Gastrocnemius medialis (tissue), 4 donors: ENCODE measurements around the gene C1GALT1. TPM values are rescaled to one million over a fixed set of nuclear protein-coding genes. Genes with fewer than 3 reads are reported as not detected.

Experiments used
- ATAC-seq, 2 donors: fragments of 150-250 bp; one replicate each; pipeline ENCODE4 v1.9.1; 2016
- DNase-seq, 2 donors: peaks; one replicate each; pipeline ENCODE4 v3.0.0-alpha.2; 2019
- H3K27ac ChIP-seq, 4 donors: fragments of 200-600 bp; sonication (generic); 1 replicate in 1 of 4; 2 replicates in 3 of 4; pipeline ENCODE4 v1.5.1; 2016 to 2018; ENCODE audit warnings: mild to moderate bottlenecking in 2 of 4, moderate library complexity in 1 of 4
- H3K27me3 ChIP-seq, 3 donors: fragments of 200-600 bp; sonication (generic) in 2 of 3; 1 replicate in 1 of 3; 2 replicates in 2 of 3; pipeline versions ENCODE4 v1.5.1 to v1.6.0; 2016 to 2019; ENCODE audit warnings: mild to moderate bottlenecking in 1 of 3, moderate library complexity in 1 of 3
- H3K36me3 ChIP-seq, 2 donors: fragments of 200-600 bp; sonication (generic) in 1 of 2; one replicate each; pipeline ENCODE4 v1.5.1; 2017 to 2018
- H3K4me1 ChIP-seq, 2 donors: fragments of 200-600 bp; sonication (generic) in 1 of 2; one replicate each; pipeline ENCODE4 v1.5.1; 2016 to 2017; ENCODE audit warnings: mild to moderate bottlenecking in 2 of 2
- H3K4me3 ChIP-seq, 4 donors: fragments of 200-600 bp; sonication (generic) in 3 of 4; 1 replicate in 1 of 4; 2 replicates in 3 of 4; pipeline ENCODE4 v1.5.1; 2016 to 2019; ENCODE audit warnings: mild to moderate bottlenecking in 2 of 4
- H3K9me3 ChIP-seq, 3 donors: fragments of 200-600 bp; sonication (generic) in 2 of 3; 1 replicate in 1 of 3; 2 replicates in 2 of 3; pipeline ENCODE4 v1.5.1; 2016 to 2019
- POLR2A ChIP-seq, 2 donors: fragments of 450-650 bp; IDR thresholded peaks; one replicate each; pipeline ENCODE4 v1.6.1; 2017; ENCODE audit warnings: antibody characterized with exemption in 2 of 2, mild to moderate bottlenecking in 2 of 2, moderate library complexity in 2 of 2
- in situ Hi-C, 4 donors: fragments of 200-750 bp; cut with MboI; loops; one replicate each; pipeline versions ENCODE4 v1.15.0 to v1.8.0; 2017; ENCODE audit warnings: low sequenced_read_pairs in 4 of 4
- intact Hi-C: fragments of 100-400 bp; cut with DNase I; formaldehyde crosslinking; loops from one replicate; pipeline ENCODE4 v1.15.1; 2023; ENCODE audit warnings: low total_unique reads
- total RNA-seq, 4 donors: library from RNA; depleted of rRNA; stranded (reverse); fragments of >200 nt; gene quantifications; one replicate each; pipeline versions ENCODE4 v1.1.0 to v1.2.3, GENCODE V29; 2016
- TF ChIP-seq, protein P1 (sequence below), 5 experiments: fragments of 450-650 bp in 3 of 5; fragments of 200-600 bp in 2 of 5; sonication (generic) in 2 of 5; IDR thresholded peaks in 4 of 5; conservative IDR thresholded peaks in 1 of 5; 1 replicate in 4 of 5; 2 replicates in 1 of 5; pipeline ENCODE4 v1.5.1; 2016 to 2019; ENCODE audit warnings: antibody characterized with exemption in 5 of 5, mild to moderate bottlenecking in 3 of 5, moderate library complexity in 3 of 5

Gene C1GALT1
- total RNA-seq, 4 donors from 2014 or later, result 16.1 to 40.8 (median 27.5) TPM

GRCh38 chr7:7276161-7276560 is 93.8 kb downstream of the C1GALT1 start:
- DNase-seq, result no peak
- Histone ChIP-seq H3K36me3 (no peaks in the 10 kb centered on the region), H3K4me3 (no peak overlapping the region), H3K27me3 (no peaks in the 10 kb centered on the region), H3K4me1 (no peaks in the 10 kb centered on the region), H3K27ac (no peak overlapping the region), H3K9me3 (no peaks in the 10 kb centered on the region)
- intact Hi-C loops (no loop called here), in situ Hi-C loops (no loop called here)
- no peak for ATAC-seq
- TF ChIP-seq, protein P1, sequence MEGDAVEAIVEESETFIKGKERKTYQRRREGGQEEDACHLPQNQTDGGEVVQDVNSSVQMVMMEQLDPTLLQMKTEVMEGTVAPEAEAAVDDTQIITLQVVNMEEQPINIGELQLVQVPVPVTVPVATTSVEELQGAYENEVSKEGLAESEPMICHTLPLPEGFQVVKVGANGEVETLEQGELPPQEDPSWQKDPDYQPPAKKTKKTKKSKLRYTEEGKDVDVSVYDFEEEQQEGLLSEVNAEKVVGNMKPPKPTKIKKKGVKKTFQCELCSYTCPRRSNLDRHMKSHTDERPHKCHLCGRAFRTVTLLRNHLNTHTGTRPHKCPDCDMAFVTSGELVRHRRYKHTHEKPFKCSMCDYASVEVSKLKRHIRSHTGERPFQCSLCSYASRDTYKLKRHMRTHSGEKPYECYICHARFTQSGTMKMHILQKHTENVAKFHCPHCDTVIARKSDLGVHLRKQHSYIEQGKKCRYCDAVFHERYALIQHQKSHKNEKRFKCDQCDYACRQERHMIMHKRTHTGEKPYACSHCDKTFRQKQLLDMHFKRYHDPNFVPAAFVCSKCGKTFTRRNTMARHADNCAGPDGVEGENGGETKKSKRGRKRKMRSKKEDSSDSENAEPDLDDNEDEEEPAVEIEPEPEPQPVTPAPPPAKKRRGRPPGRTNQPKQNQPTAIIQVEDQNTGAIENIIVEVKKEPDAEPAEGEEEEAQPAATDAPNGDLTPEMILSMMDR (IDR thresholded peaks at IDR 0.05 in 4 of 5, conservative IDR thresholded peaks at IDR 0.05 in 1 of 5), result no peak
- TF ChIP-seq POLR2A (IDR thresholded peaks at IDR 0.05), result no peak

DNA sequence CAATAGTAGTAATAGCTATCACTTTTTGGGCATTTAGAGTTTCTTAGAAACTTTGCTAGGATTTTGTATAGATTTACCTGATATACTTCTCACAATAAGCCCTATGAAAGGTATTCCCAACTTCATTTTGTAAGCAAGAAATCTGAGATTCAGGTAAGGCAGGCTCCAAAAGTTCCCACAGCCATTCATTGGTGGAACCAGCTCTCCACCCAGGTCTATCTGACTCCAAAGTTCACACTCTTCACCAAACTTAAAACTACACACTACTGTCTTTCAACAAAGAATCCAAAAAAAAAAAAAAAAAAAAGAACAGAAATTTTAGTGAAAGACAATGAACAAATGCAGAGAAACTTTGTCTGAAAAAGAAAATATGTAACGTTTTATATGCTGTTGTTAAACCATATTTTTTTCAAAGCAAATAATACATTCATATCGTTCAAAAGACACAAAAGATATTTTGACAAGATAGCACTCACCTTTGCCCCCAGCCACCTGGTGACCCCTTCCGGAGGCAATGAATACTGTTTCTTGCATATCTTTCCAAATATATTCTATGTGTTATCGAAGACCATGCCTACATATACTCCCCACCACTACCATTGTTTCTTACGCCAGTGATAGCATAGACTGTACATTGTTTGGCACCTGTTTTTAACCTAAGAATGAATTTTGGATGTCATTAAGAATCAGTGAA is 108.2 kb downstream of the C1GALT1 start:
- H3K4me1 ChIP-seq, result no peaks in the 10 kb centered on the region
- no peaks in the 10 kb centered on the region for H3K27me3 ChIP-seq
- no peak overlapping the region for H3K27ac ChIP-seq
- no peak overlapping the region for H3K4me3 ChIP-seq
- ATAC-seq (no peak), DNase-seq (no peak)
- in situ Hi-C loops, result no loop called here
- H3K9me3 ChIP-seq, result no peaks in the 10 kb centered on the region
- H3K36me3 ChIP-seq, result no peaks in the 10 kb centered on the region
- intact Hi-C loops, result no loop called here
- no peak for TF ChIP-seq POLR2A (IDR thresholded peaks at IDR 0.05)
- TF ChIP-seq, protein P1 (IDR thresholded peaks at IDR 0.05 in 4 of 5, conservative IDR thresholded peaks at IDR 0.05 in 1 of 5), result no peak

GRCh38 chr7:7292085-7292484 is 109.7 kb downstream of the C1GALT1 start:
- Histone ChIP-seq H3K4me3 (no peak overlapping the region), H3K36me3 (no peaks in the 10 kb centered on the region), H3K27me3 (no peaks in the 10 kb centered on the region), H3K4me1 (no peaks in the 10 kb centered on the region), H3K9me3 (no peaks in the 10 kb centered on the region), H3K27ac (no peak overlapping the region)
- DNase-seq, result no peak
- ATAC-seq, result no peak
- in situ Hi-C loops, result no loop called here
- TF ChIP-seq, protein P1 (IDR thresholded peaks at IDR 0.05 in 4 of 5, conservative IDR thresholded peaks at IDR 0.05 in 1 of 5), result no peak
- no peak for TF ChIP-seq POLR2A (IDR thresholded peaks at IDR 0.05)
- intact Hi-C loops, result no loop called here

- Histone ChIP-seq H3K27me3 (no peaks in the 10 kb centered on the region), H3K4me1 (no peaks in the 10 kb centered on the region), H3K9me3 (no peaks in the 10 kb centered on the region), H3K27ac (no peak overlapping the region), H3K4me3 (no peak overlapping the region), H3K36me3 (no peaks in the 10 kb centered on the region)
- in situ Hi-C loops, result no loop called here
- DNase-seq, result no peak
- ATAC-seq, result no peak
- TF ChIP-seq, protein P1 (IDR thresholded peaks at IDR 0.05 in 4 of 5, conservative IDR thresholded peaks at IDR 0.05 in 1 of 5), result no peak
- no peak for TF ChIP-seq POLR2A (IDR thresholded peaks at IDR 0.05)
- intact Hi-C loops, result no loop called here
Measured at GRCh38 chr7:7292608-7293007, 110.3 kb downstream of the C1GALT1 start.

GRCh38 chr7:7293092-7293491 is 110.7 kb downstream of the C1GALT1 start:
- no peak for ATAC-seq

More at GRCh38 chr7:7293092-7293491, 110.7 kb downstream of the C1GALT1 start:
- in situ Hi-C loops (no loop called here), intact Hi-C loops (no loop called here)
- Histone ChIP-seq H3K27me3 (no peaks in the 10 kb centered on the region), H3K36me3 (no peaks in the 10 kb centered on the region), H3K9me3 (no peaks in the 10 kb centered on the region), H3K27ac (no peak overlapping the region), H3K4me1 (no peaks in the 10 kb centered on the region), H3K4me3 (no peak overlapping the region)
- TF ChIP-seq, protein P1 (IDR thresholded peaks at IDR 0.05 in 4 of 5, conservative IDR thresholded peaks at IDR 0.05 in 1 of 5), result no peak
- no peak for TF ChIP-seq POLR2A (IDR thresholded peaks at IDR 0.05)
- DNase-seq, result no peak
